H1 (cell line): ENCODE results near the gene NR5A2. TPM values are rescaled to one million over a fixed set of nuclear protein-coding genes. Genes with fewer than 3 reads are reported as not detected.

Experiments
- ASH2L ChIP-seq: fragments of 200-600, 300-600 bp; sonication (generic); IDR thresholded peaks from one replicate; pipeline ENCODE4 v1.7.1; 2017; ENCODE audit warnings: low read length
- CHD7 ChIP-seq: fragments of 300-600 bp; sonication (generic); IDR thresholded peaks from 2 replicates; pipeline ENCODE4 v1.7.1; 2012; ENCODE audit warnings: low read length, moderate library complexity, mild to moderate bottlenecking, inconsistent platforms; ENCODE audit not compliant: insufficient replicate concordance
- NANOG ChIP-seq: IDR thresholded peaks from 2 replicates; pipeline ENCODE4 v1.6.1; 2011; ENCODE audit warnings: low read length, low read depth, mild to moderate bottlenecking, inconsistent platforms; ENCODE audit not compliant: insufficient read depth, poor library complexity, severe bottlenecking
- RAD21 ChIP-seq, 2 experiments: IDR thresholded peaks in 1 of 2; conservative IDR thresholded peaks in 1 of 2; 2 replicates each; pipeline ENCODE4 v1.6.1; 2011; ENCODE audit warnings: low read depth in 2 of 2, low read length in 2 of 2, improper control_type of control experiment in 1 of 2, inconsistent platforms in 1 of 2, mild to moderate bottlenecking in 1 of 2, moderate library complexity in 1 of 2
- RBBP5 ChIP-seq: IDR thresholded peaks from 2 replicates; pipeline ENCODE4 v1.7.1; 2012; ENCODE audit warnings: low read depth, mild to moderate bottlenecking, inconsistent platforms, low read length, moderate library complexity, borderline replicate concordance
- TBP ChIP-seq: IDR thresholded peaks from 2 replicates; pipeline ENCODE4 v1.6.1; 2011; ENCODE audit warnings: low read depth, low read length, improper control_type of control experiment
- polyA plus RNA-seq, 7 experiments: library from polyadenylated mRNA; depleted of rRNA in 3 of 7; stranded (reverse) in 5 of 7; unstranded in 2 of 7; fragments of >200 nt in 5 of 7; fragments of 200-250 nt in 2 of 7; gene quantifications; 1 replicate in 5 of 7; 2 replicates in 1 of 7; 4 replicates in 1 of 7; pipeline versions ENCODE4 v1.2.1 to v1.2.3, GENCODE V29; 2011 to 2013; ENCODE audit warnings: missing spikeins in 2 of 7, mixed read lengths in 2 of 7
- total RNA-seq: library from RNA; stranded (reverse); fragmentation: NEBNext Ultra II Directional; extraction: Animal tissue kit (Norgen Biotek cat#: 25700); gene quantifications from 2 replicates; pipeline ENCODE4 v1.2.1, GENCODE V29; 2021

NR5A2 gene
- total and polyA plus RNA-seq, 2 of the 8 experiments (the other 6 are each of a cell fraction or from before 2014, with no cell fraction given), result 1.7 to 11.6 TPM

GRCh38 chr1:200051620-200052019 is 24.1 kb downstream of the NR5A2 start (continued):
- TF ChIP-seq NANOG, result no peak
- no peak for TF ChIP-seq ASH2L
- no peak for TF ChIP-seq RBBP5
- TF ChIP-seq TBP, result no peak
- TF ChIP-seq RAD21 (IDR thresholded peaks at IDR 0.05 in 1 of 2, conservative IDR thresholded peaks at IDR 0.05 in 1 of 2; ENCODE audit: low read depth in 2 of 2, low read length in 2 of 2), result no peak
- no peak for TF ChIP-seq CHD7
